Measurements from ENCODE around the gene NFKBIL1.
"Not testable (repeated sequence)": the region's sequence is repeated elsewhere in the genome, so short reads cannot be mapped to it uniquely, and the experiment has no call there.

Gene NFKBIL1, protein sequence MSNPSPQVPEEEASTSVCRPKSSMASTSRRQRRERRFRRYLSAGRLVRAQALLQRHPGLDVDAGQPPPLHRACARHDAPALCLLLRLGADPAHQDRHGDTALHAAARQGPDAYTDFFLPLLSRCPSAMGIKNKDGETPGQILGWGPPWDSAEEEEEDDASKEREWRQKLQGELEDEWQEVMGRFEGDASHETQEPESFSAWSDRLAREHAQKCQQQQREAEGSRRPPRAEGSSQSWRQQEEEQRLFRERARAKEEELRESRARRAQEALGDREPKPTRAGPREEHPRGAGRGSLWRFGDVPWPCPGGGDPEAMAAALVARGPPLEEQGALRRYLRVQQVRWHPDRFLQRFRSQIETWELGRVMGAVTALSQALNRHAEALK

DNA sequence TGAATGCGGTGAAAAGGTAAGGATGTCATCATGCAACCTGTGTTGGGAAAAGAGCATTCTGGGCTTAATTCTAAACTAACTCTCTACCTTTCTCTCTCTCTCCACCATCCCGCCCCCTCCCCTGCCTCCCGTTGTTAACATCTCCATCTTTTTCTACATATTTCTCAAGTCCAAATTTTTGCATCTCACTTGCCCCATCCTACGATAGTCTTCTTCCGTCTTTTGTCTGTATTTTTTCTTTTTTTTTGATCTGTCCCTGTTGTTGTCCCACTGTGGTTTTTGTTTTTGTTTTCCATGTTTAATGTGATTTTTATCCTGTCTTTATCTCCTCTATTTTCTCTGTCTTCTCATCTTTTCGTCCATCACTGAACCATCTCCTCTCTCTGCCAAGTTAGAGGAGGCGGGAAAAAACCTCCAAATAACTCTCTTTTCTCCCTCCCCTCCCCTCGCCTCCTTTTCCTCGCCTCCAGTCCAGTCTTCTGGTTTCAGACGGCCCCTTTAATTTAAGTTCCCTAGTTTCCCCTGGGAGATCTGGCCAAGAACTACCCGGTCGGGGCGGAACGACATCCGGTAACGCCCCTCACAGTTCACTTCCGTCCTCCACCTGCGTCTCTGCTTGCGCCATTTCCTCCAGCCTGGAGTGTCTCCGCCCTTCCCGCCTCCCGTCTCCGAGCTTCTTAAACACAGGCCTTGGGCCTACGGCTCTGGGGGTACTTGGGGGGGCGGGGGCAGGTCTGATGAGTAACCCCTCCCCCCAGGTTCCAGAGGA is at the start of gene NFKBIL1:
Gene NFKBIL1, plus strand, starts transcription at position 651 of the 769 bp plus-strand sequence. Its CDS starts 87 bp downstream, at position 738.
- DNase-seq (ENCODE audit: low spot score) = peak; percentile 97

DNA sequence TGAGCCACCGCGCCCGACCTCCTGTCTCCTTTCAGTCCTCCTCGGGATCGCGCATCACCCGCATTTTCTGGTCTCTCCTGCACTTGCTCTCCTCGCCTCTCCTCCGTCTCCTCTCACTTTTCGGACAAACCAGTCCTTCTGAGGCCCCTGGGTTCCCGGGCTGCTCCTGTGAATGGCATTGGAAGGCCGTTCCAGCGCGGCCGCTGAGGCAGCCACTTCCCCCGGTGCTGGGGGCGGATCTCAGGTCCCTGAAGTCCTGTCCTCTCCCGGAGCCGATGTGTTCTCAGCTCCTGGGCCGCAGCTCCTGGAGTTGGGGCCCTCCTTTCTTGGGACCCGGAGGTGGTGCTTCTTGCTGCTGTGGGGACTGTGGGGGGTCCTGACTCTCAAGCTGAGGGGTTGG is 48.7 kb upstream of the NFKBIL1 start:
- no peak for DNase-seq (ENCODE audit: low spot score)

DNA sequence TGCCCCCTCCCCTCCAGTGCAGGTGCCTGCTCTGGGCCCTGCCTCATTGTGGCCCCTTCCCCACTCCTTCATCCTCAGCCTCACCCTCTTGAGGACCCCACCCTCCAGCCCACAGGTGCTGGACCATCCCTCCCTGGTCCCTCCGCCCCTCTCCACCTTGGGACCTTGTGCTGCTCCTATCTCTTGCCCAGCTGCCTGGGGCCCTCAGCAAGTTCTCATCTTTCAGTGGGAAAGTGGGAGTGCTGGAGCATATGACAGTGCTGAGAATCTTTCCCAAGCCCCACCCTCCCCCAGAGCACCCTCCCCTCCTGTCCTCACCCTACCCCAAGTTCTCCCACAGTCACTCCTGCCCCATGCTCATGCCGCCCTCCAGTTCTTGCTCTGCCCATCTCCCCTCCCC is 47.8 kb upstream of the NFKBIL1 start:
- not testable (repeated sequence) for DNase-seq (ENCODE audit: low spot score)

DNA sequence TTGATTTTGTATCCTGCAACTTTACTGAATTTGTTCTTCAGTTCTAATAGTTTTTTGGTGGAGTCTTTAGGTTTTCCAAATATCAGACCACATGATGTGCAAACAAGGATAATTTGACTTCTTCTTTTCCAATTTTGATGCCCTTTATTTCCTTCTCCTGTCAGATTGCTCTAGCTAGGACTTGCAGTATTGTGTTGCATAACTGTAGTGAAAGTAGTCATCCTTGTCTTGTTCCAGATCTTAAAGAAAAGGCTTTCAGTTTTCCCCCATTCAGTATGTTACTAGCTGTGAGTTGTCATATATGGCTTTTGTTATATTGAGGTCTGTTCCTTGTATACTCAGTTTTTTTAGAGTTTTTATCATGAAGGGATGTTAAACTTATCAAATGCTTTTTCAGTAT is 44.8 kb upstream of the NFKBIL1 start:
- no peak for DNase-seq (ENCODE audit: low spot score)

DNA sequence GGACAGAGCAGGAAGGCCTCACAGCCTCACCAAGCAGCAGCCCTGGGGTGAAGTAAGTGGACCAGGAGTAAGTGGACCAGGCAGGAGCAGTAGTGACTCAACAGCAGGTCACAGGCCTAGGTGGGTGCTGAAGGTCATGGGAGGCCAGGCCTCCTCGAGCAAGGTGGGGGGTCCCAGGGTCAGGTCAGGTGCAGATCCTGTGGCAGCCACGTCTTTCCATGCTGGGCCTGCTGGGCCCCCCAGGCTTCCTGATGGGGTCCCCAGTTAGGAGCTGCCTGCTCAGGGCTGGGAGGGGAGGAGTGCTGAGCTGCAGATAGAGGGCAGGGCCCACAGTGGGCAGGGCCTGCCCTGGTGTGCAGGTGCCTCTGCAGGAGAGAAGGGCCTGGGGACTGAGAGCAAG is 38.4 kb upstream of the NFKBIL1 start:
- DNase-seq (ENCODE audit: low spot score) = not testable (repeated sequence)

DNA sequence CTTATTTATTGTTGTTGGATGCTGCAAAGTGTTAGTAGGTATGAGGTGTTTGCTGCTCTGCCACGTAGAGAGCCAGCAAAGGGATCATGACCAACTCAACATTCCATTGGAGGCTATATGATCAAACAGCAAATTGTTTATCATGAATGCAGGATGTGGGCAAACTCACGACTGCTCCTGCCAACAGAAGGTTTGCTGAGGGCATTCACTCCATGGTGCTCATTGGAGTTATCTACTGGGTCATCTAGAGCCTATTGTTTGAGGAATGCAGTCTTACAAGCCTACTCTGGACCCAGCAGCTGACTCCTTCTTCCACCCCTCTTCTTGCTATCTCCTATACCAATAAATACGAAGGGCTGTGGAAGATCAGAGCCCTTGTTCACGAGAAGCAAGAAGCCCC is 37.4 kb upstream of the NFKBIL1 start:
- no peak for DNase-seq (ENCODE audit: low spot score)

DNA sequence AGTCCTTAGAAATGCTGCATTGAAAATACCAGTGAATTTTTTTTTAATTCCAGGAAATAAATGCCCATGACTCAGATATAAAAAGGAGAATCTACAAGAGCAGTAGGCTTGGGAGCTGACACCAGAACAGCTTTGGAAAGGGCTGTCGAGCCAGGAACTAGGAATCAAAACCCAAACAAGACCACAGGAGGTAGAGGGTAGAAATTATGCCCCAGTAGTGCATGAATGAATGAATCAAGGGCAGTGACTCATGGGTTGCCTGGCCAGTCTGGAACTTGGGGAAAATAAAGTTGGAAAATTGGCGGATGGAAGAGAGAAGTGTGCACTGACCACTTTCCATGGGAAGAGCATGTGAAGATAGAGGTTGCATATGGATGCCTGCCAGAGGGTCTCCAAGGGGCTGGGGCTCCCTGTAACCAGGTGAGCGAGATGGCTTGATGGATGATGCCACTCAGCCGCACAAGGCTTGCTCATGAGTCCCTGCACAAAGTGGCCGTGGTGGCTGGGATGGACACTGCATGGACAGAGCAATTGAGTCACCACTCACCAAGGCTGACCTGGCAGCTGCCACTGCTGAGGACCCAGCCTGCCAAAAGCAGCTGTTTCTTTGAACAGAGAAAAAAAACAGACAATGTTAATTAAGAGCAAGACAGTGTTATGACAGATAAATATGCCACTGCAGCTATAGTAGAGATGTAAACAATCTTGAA is 33.8 kb upstream of the NFKBIL1 start:
- no peak for DNase-seq (ENCODE audit: low spot score)

DNA sequence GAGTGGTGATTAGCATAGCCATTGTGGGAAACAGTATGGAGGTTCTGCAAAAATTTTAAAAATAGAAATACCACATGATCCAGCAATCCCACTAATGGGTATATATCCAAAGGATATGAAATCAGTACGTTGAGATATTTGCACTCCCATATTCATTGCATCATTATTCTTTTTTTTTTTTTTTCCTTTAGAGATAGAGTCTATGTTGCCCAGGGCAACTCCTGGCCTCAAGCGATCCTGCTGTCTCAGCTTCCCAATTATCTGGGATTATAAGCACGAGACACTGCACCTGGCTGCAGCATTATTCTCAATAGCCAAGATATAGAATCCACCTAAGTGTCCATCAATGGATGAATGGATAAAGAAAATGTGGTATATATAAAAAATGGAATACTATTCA is 25.6 kb upstream of the NFKBIL1 start:
- no peak for DNase-seq (ENCODE audit: low spot score)

DNA sequence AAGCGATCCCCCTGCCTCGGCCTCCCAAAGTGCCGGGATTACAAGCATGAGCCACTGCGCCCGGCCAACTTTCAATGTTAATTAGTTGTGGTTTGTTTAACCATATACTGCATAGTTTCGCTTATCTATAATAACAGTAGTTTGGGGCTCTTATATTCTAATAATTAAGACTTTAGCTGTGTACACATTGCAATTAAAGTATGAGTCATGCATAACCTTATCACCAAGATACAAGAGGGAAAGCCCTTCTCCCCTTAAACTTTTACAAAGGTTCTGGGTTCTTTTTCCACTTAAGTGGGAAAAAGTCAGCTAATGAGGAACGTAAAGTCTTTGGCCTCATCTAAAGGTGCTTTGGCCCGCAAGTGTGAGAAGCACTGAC is 21.9 kb upstream of the NFKBIL1 start:
- no peak for DNase-seq (ENCODE audit: low spot score)

DNA sequence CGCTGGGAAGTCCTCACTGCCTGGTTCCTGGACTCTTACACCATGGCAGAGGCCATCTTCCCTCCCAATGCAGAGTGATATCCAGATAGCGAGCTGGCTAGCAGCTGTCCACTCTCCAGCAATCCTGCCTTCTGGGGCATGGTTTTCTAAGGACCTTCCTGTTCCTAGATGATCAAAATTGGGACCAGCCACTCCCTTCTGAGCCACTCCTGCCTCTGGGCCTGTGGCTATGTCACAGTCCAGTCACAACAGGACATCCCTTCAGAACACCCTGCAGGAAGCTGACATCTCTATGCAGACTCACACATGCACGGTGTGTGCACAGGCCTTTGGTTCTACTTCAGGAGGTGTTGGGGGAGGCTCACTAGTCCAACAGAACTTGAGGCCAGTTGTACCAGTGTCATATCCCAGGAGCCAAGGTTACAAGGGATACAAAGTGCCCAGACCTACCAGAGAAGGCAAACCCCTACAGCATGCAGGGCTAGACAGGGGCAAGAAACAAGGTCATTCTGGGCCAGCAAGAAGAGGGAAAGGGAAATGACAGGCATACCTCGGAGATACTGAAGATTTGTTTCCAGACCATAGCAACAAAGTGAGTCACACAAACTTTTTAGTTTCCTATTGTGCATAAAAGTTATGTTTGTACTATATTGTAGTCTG is 21.3 kb upstream of the NFKBIL1 start:
- DNase-seq (ENCODE audit: low spot score) = no peak

DNA sequence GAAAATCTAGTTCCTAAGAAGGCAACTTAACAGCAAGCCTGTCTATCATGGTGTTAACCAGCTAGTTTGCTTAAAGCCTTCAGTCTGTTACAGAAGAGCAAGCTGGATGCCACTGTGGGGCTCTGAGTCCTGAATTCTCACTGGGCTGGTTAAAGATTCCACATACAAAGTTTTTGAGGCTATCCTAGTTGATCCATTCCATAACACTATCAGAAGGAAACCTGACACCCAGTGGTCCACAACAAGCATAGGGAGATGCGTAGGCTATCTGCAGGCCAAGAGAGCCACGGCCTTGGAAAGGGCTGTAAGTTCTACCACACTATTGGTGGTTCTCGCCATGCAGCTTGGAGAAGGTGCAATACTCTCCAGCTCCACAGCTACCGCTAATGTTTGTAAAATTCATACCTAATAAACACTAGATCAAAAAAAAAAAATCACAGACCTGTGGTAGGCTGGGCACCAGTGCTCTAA is 19.1 kb upstream of the NFKBIL1 start:
- DNase-seq (ENCODE audit: low spot score) = peak; percentile 29

DNA sequence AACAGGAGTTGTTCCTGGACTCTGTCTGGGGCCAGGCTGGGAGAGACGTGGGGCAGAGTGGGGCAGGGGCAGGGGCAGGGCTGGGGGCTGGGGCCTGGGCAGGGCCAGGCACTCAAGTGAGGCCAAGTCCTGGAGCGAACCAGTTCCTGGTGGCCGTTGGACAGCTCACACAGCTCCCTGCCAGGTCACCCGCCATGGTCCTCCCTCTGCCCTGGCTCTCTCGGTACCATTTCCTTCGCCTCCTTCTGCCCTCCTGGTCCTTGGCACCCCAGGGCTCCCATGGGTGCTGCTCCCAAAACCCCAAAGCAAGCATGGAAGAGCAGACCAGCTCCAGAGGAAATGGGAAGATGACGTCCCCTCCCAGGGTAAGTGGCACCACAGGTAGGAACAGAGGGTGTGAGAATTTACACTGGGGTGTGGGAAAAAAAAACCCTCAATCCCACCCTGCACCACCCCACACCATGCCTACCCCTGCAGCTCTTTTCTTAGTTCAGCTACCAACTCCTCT is 18.5 kb upstream of the NFKBIL1 start, which contains the start of gene MCCD1:
Gene MCCD1, plus strand, starts transcription at position 142 of the 508 bp plus-strand sequence. Its CDS starts 53 bp downstream, at position 195.
- peak; percentile 6 for DNase-seq (ENCODE audit: low spot score)

DNA sequence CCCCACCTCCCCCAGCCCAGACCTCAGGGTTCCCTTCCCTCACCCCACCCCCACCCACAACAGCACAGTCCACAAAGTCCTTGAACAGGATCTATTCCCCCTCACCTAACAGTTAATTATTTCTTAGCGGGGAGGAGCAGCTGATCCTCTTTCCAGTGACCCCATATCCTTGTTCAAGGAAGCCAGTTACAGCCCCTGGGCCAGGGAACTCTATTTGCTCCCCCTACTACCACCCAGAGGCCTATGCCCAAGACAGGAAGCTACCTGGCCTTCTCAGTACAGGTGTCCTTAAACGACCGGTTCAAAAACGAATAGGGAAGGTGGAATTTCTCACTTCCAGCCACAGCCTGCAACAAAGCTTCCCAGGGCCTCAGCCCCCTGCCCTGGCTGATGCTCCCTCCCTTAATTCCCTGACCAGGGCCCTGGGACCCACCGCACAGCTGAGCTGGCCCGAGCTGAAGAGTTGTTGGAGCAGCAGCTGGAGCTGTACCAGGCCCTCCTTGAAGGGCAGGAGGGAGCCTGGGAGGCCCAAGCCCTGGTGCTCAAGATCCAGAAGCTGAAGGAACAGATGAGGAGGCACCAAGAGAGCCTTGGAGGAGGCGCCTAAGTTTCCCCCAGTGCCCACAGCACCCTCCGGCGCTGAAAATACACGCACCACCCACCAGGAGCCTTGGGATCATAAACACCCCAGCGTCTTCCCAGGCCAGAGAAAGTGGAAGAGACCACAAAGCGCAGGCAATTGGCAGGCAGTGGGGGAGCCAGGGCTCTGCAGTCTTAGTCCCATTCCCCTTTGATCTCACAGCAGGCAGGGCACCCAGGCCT is 17.9 kb upstream of the NFKBIL1 start:
- peak; percentile 5 for DNase-seq (ENCODE audit: low spot score)

DNA sequence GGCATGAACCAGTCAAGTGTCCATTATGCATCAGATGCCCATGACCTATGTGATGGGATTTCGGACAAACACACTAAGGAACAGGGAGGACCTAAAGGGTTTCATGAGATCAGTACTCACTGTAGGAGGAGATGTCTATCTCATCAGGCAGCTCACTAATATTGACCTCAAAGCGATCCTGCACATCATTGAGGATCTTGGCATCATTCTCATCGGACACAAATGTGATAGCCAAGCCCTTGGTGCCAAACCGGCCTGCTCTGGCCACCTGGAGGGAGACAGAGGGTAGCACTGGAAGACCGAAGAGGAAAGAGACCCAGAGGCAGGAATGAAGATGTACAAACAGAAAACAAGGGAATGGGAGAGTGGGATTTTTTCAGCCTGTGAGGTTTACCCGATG is 16.7 kb upstream of the NFKBIL1 start:
- DNase-seq (ENCODE audit: low spot score) = peak; percentile 15

DNA sequence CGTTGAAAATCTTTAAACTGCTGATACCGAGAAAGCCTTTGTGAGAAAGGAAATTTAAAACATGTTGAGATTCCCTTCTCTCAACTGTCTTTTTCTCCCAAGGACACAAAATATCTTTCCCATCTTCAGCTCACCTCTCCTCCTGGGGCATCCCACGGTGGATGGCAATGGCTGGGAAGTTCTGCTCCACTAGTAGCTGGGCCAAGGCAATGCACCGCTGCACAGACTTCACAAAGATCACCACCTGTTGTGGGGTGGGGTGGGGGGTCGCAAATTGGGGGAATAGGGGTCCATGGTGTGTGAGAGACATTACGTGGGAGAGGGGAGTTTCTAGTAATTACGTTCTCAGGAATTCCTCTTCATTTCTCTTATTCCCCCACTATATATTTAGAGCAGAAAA is 16.2 kb upstream of the NFKBIL1 start:
- peak; percentile 6 for DNase-seq (ENCODE audit: low spot score)

DNA sequence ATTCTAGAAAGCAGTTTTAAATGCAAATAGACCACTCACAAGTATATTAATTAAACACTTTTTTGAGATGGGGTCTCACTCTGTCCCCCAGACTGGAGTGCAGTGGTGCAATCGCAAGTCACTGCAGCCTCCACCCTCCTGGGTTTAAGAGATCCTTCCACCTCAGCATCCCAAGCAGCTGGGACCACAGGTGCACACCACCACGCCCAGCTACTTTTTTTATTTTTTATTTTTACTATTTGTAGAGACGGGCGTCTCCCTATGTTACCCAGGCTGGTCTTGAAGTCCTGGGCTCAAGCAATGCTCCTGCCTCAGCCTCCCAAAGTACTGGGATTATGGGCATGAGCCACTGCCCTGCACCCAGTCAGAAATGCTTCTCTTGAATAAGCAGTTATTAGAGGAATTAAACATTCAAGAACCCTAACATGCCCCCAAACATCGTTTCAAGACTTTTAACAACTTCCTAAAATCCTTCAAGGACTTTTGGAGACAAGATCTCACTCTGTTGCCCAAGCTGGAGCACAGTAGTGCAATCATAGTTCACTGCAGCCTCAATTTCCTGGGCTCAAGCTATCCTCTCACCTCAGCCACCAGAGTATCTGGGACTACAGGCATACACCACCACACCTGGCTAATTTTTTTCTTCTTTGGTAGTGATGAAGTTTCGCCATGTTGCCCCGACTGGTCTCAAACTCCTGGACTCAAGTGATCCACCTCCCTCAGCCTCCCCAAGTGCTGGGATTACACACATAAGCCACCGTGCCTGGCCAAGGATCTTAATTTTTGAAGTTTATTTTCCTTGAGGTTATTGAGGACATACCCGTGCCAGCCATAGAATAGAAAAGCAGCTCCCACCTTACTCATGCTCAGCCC is 15.4 kb upstream of the NFKBIL1 start:
- peak; percentile 16 for DNase-seq (ENCODE audit: low spot score)

DNA sequence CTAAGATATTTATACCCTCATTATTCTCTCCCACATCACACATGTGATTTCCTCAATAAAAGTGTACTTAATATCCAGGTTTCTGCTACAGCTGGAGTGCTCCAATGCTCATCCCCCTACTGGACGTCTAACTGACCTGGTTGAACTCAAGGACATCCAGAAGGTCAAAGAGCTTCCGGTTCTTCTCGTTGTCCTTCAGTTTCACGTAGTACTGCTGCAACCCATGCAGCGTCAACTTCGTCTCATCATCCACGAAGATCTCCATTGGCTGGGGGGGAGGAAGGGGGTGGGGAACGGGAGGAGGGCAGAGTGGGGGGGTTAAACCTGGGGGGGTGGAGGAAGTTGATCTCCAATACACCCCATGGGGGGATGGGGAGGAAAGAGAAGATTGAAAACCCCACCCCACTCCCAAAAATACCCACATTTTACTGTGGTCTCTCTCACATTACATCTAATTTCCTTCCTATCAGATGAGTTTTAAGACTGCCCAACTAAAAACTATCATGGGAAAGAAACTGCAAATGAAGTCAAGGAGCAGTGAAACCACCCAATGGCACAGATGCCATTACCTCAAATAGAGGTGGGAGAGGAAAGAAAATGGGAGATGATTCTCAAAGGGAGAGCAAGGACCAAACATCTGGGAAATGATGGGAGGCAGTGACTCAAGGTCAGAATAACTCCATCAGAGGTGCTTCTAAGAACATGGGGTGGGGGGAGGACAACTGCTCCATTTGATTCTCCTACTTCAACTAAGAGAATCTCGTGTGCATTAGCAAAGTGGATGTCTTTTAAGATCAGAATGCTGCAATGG is 14.6 kb upstream of the NFKBIL1 start:
- DNase-seq (ENCODE audit: low spot score) = no peak

DNA sequence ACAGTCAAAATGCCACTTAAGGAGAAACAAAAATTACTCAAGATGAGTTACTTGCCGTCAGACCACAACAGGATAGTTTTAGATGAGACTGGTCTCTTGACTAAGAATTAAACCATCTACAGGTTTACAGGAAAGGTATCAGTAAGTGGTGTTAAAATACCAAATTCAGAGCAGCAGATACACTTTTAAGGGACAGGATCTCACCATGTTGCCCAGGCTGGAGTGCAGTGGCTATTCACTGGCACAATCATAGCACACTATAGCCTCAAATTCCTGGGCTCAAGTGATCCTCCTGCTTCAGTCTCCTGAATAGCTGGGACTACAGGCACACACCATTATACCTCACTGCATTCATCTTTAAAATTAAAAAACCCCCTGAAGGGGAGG is 14.0 kb upstream of the NFKBIL1 start:
- DNase-seq (ENCODE audit: low spot score) = no peak

DNA sequence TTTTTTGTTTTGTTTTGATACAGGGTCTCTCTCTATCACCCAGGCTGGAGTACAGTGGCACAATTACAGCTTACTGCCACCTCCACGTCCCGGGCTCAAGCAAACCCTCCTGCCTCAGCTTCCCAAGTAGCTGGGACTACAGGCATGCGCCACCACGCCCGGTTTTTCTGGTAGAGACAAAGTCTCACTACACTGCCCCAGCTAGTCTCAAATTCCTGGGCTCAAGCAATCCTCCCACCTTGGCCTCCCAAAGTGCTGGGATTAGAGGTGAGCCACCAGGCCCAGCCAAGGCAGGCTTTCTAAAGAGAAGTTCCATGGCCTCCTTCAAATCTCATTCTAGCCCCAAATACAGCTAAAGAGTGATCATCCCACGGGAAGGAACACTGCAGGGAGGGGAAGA is 13.4 kb upstream of the NFKBIL1 start:
- DNase-seq (ENCODE audit: low spot score) = no peak

Data from NAMALWA (cell line).